Stomach (tissue), 4 donors: Measurements from ENCODE around the gene TRAF4.

Experiments
- EP300 ChIP-seq: sonication (generic); formaldehyde crosslinking; IDR thresholded peaks from one replicate; pipeline ENCODE4 v1.6.1; 2017; ENCODE audit warnings: antibody characterized with exemption
- POLR2A ChIP-seq, 4 donors: fragments of 450-650 bp; IDR thresholded peaks; one replicate each; pipeline ENCODE4 v1.6.1; 2016; ENCODE audit warnings: antibody characterized with exemption in 4 of 4, control low read depth in 2 of 4, mild to moderate bottlenecking in 1 of 4, moderate library complexity in 1 of 4
- TF ChIP-seq, protein P1 (sequence below), 7 experiments: fragments of 450-650 bp in 4 of 7; fragments of 200-600 bp in 3 of 7; sonication (generic) in 3 of 7; IDR thresholded peaks; one replicate each; pipeline ENCODE4 v1.5.1; 2016 to 2019; ENCODE audit warnings: antibody characterized with exemption in 7 of 7, control low read depth in 2 of 7, mild to moderate bottlenecking in 1 of 7

- no peak for TF ChIP-seq POLR2A (IDR thresholded peaks at IDR 0.05)
- TF ChIP-seq, protein P1, sequence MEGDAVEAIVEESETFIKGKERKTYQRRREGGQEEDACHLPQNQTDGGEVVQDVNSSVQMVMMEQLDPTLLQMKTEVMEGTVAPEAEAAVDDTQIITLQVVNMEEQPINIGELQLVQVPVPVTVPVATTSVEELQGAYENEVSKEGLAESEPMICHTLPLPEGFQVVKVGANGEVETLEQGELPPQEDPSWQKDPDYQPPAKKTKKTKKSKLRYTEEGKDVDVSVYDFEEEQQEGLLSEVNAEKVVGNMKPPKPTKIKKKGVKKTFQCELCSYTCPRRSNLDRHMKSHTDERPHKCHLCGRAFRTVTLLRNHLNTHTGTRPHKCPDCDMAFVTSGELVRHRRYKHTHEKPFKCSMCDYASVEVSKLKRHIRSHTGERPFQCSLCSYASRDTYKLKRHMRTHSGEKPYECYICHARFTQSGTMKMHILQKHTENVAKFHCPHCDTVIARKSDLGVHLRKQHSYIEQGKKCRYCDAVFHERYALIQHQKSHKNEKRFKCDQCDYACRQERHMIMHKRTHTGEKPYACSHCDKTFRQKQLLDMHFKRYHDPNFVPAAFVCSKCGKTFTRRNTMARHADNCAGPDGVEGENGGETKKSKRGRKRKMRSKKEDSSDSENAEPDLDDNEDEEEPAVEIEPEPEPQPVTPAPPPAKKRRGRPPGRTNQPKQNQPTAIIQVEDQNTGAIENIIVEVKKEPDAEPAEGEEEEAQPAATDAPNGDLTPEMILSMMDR (IDR thresholded peaks at IDR 0.05), result no peak
- TF ChIP-seq EP300, result no peak
Observed at GRCh38 chr17:28773736-28774135, 29.9 kb downstream of the TRAF4 start.
